Lower lobe of right lung (tissue), 2 donors: Measurements from ENCODE around the gene DYNC1I1. TPM values are rescaled to one million over a fixed set of nuclear protein-coding genes. Genes with fewer than 3 reads are reported as not detected.

Experiments
- ATAC-seq, 2 donors: fragments of 200-7000 bp; cut with Tn5 transposase; one replicate each; pipeline ENCODE4 v1.9.1; 2020 to 2022; ENCODE audit warnings: mild to moderate bottlenecking in 2 of 2, moderate library complexity in 2 of 2
- DNase-seq: peaks from one replicate; pipeline ENCODE4 v3.0.0-alpha.2; 2020
- H3K27ac ChIP-seq: fragments of 200-600 bp; one replicate; pipeline ENCODE4 v1.8.0; 2022
- H3K27me3 ChIP-seq: fragments of 200-600 bp; one replicate; pipeline ENCODE4 v1.8.0; 2022; ENCODE audit warnings: low read depth
- H3K36me3 ChIP-seq: fragments of 200-600 bp; one replicate; pipeline ENCODE4 v1.8.0; 2022; ENCODE audit warnings: mild to moderate bottlenecking
- H3K4me1 ChIP-seq: fragments of 200-600 bp; one replicate; pipeline ENCODE4 v1.8.0; 2022
- H3K4me3 ChIP-seq: fragments of 200-600 bp; one replicate; pipeline ENCODE4 v1.8.0; 2022; ENCODE audit warnings: mild to moderate bottlenecking
- H3K9me3 ChIP-seq: fragments of 200-600 bp; one replicate; pipeline ENCODE4 v1.8.0; 2022
- intact Hi-C: fragments of 100-400 bp; cut with DNase I; formaldehyde crosslinking; loops from one replicate; pipeline ENCODE4 v1.11.0; 2022
- total RNA-seq: library from RNA; stranded (reverse); fragmentation: NEBNext Ultra II Directional; extraction: Animal tissue kit (Norgen Biotek cat#: 25700); gene quantifications from one replicate; pipeline ENCODE4 v1.2.1, GENCODE V29; 2021
- TF ChIP-seq, protein P1 (sequence below): fragments of 200-600 bp; IDR thresholded peaks from one replicate; pipeline ENCODE4 v1.8.0; 2022; ENCODE audit warnings: antibody characterized with exemption, mild to moderate bottlenecking
- donor health status: DM: no; HTN: yes; CAD: no; lungs with severe emphysema.

The DYNC1I1 gene
- total RNA-seq, 1 donor from 2014 or later = 1.3 TPM

DNA sequence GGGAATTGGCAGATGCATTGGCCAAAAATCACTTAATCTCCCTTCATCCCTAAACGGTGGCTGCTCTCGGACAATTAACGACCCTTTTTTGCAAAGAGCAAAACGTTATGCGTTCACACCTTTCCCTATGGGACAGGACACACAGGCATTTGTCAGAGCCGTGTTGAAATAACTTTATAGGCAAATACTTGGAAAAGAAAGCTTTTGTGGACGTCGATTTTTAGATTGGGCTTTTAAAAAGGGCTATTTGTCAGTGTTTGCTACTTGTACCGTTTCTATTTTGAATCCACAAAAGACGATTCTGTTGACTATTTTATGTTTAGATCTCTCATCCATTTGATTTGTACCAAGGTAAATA lies 304.0 kb downstream of the DYNC1I1 start:
- intact Hi-C loops = no loop called here
- no peak for ATAC-seq
- Histone ChIP-seq H3K4me3 (peak overlapping the region; percentile 50), H3K9me3 (no peaks in the 10 kb centered on the region), H3K27ac (no peak overlapping the region), H3K36me3 (no peaks in the 10 kb centered on the region), H3K27me3 (peaks cover 19% of the 10 kb centered on the region), H3K4me1 (peaks cover 9% of the 10 kb centered on the region)
- DNase-seq = no peak
- TF ChIP-seq, protein P1, sequence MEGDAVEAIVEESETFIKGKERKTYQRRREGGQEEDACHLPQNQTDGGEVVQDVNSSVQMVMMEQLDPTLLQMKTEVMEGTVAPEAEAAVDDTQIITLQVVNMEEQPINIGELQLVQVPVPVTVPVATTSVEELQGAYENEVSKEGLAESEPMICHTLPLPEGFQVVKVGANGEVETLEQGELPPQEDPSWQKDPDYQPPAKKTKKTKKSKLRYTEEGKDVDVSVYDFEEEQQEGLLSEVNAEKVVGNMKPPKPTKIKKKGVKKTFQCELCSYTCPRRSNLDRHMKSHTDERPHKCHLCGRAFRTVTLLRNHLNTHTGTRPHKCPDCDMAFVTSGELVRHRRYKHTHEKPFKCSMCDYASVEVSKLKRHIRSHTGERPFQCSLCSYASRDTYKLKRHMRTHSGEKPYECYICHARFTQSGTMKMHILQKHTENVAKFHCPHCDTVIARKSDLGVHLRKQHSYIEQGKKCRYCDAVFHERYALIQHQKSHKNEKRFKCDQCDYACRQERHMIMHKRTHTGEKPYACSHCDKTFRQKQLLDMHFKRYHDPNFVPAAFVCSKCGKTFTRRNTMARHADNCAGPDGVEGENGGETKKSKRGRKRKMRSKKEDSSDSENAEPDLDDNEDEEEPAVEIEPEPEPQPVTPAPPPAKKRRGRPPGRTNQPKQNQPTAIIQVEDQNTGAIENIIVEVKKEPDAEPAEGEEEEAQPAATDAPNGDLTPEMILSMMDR = no peak

DNA sequence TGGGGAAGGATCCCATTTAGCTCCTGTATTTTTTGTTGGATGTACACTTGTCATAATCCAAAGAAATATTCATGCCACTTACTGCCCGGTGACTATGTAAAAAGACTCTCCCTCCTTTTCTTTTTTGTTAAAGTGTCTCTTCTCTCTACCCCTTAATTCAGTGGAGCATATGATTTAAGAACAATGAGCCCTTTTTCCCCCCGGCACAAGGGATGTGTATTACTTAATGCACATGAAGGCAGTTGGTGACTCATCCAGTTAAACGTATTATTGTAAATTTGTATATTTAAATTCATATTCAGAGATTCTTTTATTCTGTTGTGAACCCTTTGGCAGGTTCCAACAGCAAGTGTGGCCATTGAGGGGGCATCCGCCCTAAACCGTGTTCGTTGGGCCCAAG lies 307.7 kb downstream of the DYNC1I1 start:
- intact Hi-C loops = no loop called here
- DNase-seq (no peak), ATAC-seq (no peak)
- H3K9me3 ChIP-seq = no peaks in the 10 kb centered on the region
- H3K4me1 ChIP-seq = peaks cover 9% of the 10 kb centered on the region
- no peak overlapping the region for H3K27ac ChIP-seq
- H3K36me3 ChIP-seq = no peaks in the 10 kb centered on the region
- peaks cover 19% of the 10 kb centered on the region for H3K27me3 ChIP-seq
- TF ChIP-seq, protein P1 = no peak
- H3K4me3 ChIP-seq = no peak overlapping the region

DNA sequence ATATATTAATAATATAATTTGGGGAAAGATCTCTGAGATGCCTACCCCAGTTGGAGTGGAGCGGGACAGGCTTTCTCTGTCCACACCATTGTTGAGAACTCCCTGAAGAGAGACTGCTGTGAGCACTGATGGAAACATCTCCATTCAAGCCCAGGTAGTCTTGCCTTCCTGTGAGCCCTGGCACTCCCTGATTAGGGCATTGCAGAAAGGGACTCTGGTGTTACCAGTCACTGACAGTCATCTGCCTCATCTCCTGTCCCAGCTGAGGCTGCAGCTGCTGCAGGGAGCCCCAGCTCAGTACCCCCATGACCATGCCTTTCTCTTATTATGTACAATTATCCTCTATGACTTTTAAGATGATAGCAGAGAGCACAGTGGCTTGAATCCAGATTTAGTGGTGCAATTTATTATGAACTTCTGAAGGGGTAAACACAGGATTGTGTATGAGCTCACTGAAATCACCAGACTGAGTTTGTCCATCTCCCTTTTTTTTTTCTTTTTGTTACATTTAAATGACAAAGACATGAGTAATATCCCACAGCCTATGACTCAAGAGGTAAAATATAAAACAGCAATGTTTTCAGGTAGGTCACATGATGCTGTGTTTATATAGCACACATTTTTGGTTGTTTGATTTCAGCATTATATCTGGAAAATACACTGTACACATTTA lies 312.7 kb downstream of the DYNC1I1 start:
- no peaks in the 10 kb centered on the region for H3K27me3 ChIP-seq
- no peaks in the 10 kb centered on the region for H3K9me3 ChIP-seq
- DNase-seq (no peak), ATAC-seq (no peak)
- no peaks in the 10 kb centered on the region for H3K36me3 ChIP-seq
- no peak overlapping the region for H3K27ac ChIP-seq
- H3K4me3 ChIP-seq = no peak overlapping the region
- H3K4me1 ChIP-seq = no peaks in the 10 kb centered on the region
- intact Hi-C loops = no loop called here
- TF ChIP-seq, protein P1 = no peak

DNA sequence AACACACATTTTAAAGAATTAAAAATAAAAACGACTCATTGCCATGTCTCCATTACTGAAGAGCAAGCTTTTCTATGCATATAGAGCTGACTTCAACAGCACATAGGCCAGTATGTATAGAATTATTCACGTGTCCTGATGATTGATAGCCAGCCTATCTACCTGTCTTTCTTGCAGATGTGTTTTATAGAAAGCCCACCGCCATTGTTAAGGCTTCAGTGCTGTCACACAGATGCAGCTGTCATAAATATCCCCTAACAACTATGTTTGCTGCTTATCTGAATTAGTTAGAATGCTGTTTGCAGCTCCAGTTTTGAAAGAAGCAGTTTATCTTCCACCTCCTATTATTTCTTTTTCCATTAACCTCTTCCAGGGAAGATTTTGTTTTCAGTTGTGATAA lies 313.6 kb downstream of the DYNC1I1 start:
- Histone ChIP-seq H3K4me3 (no peak overlapping the region), H3K27me3 (no peaks in the 10 kb centered on the region)

DNA sequence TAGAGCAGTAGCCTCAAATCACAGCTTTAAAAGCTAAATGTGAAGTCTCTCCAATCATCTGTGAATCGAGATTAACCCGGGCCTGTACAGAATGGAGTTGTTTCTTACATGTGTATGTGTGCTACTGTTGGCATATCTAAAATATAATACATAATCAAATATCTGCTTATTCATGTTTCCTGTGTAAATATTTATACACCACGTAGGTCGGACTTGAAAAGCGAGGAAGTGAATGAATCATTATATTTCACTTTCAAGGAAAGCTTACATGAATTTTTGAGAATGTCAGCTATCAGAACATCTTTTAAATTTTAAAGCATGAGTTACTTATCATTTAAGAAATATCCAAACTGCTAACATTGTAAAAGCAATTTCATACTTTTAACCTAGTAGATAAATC lies 316.2 kb downstream of the DYNC1I1 start:
- H3K27ac ChIP-seq = no peak overlapping the region
- TF ChIP-seq, protein P1 = no peak
- no peaks in the 10 kb centered on the region for H3K36me3 ChIP-seq
- H3K27me3 ChIP-seq = no peaks in the 10 kb centered on the region
- ATAC-seq (no peak), DNase-seq (no peak)
- H3K4me1 ChIP-seq = no peaks in the 10 kb centered on the region
- H3K9me3 ChIP-seq = no peaks in the 10 kb centered on the region
- intact Hi-C loops = no loop called here
- no peak overlapping the region for H3K4me3 ChIP-seq

More for the DNA sequence above, 313.6 kb downstream of the DYNC1I1 start:
- intact Hi-C loops = no loop called here
- H3K4me1 ChIP-seq = no peaks in the 10 kb centered on the region
- no peaks in the 10 kb centered on the region for H3K9me3 ChIP-seq
- no peak overlapping the region for H3K27ac ChIP-seq
- no peaks in the 10 kb centered on the region for H3K36me3 ChIP-seq
- ATAC-seq (no peak), DNase-seq (no peak)
- TF ChIP-seq, protein P1 = no peak
